Measurements from ENCODE around the gene YEATS2. TPM values are rescaled to one million over a fixed set of nuclear protein-coding genes. Genes with fewer than 3 reads are reported as not detected.

YEATS2 gene
- polyA plus RNA-seq, 1 of the 3 experiments (the other 2 are of a cell fraction) = 19.9 TPM

DNA sequence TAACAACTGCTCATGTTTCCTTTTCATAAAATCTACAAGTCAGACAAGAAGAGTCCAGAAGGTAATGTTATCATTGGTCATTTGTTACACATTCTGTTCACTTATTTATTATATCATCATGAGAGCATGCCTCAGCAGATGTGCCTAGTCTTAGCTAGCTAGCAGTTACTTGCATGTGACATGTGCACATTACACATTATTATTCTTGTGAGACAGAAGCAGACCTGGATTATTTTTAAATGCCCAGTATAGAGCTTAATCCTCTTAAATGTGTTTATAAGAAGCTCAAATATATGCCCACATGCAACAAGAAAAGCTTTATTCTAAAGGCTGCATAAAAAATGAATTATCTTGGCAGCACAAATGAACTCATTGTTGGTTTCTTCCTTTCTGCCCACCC, 12.6 kb downstream of the YEATS2 start:
- 0 out of 4 replicates have a peak, but pooled peaks cover 0 to 6% of the 10 kb centered on the region in 2 experiments for H3K4me1 ChIP-seq (ENCODE audit: control insufficient read depth in 1 of 2, insufficient read depth in 2 of 2, low read depth in 1 of 2, low read length in 1 of 2)
- peaks cover 88% of the 10 kb centered on the region for H4K20me1 ChIP-seq (ENCODE audit: insufficient read depth)
- H3K9ac ChIP-seq = no peak overlapping the region
- H3K4me2 ChIP-seq = no peak overlapping the region
- TF ChIP-seq FOXM1 (IDR thresholded peaks at IDR 0.05; ENCODE audit: low read depth) = no peak
- TF ChIP-seq, protein P1, sequence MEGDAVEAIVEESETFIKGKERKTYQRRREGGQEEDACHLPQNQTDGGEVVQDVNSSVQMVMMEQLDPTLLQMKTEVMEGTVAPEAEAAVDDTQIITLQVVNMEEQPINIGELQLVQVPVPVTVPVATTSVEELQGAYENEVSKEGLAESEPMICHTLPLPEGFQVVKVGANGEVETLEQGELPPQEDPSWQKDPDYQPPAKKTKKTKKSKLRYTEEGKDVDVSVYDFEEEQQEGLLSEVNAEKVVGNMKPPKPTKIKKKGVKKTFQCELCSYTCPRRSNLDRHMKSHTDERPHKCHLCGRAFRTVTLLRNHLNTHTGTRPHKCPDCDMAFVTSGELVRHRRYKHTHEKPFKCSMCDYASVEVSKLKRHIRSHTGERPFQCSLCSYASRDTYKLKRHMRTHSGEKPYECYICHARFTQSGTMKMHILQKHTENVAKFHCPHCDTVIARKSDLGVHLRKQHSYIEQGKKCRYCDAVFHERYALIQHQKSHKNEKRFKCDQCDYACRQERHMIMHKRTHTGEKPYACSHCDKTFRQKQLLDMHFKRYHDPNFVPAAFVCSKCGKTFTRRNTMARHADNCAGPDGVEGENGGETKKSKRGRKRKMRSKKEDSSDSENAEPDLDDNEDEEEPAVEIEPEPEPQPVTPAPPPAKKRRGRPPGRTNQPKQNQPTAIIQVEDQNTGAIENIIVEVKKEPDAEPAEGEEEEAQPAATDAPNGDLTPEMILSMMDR (IDR thresholded peaks at IDR 0.05) = no peak
- no peak for TF ChIP-seq POLR2AphosphoS5 (IDR thresholded peaks at IDR 0.05; ENCODE audit: low read depth, low read length)
- TF ChIP-seq TCF12 (IDR thresholded peaks at IDR 0.05) = no peak
- TF ChIP-seq, protein P2, sequence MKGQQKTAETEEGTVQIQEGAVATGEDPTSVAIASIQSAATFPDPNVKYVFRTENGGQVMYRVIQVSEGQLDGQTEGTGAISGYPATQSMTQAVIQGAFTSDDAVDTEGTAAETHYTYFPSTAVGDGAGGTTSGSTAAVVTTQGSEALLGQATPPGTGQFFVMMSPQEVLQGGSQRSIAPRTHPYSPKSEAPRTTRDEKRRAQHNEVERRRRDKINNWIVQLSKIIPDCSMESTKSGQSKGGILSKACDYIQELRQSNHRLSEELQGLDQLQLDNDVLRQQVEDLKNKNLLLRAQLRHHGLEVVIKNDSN (IDR thresholded peaks at IDR 0.05; ENCODE audit: borderline replicate concordance, low read depth) = no peak
- no peak for TF ChIP-seq RFX5 (IDR thresholded peaks at IDR 0.05; ENCODE audit: low read length)
- TF ChIP-seq ELF1 (IDR thresholded peaks at IDR 0.05) = no peak
- TF ChIP-seq NRF1 (IDR thresholded peaks at IDR 0.05; ENCODE audit: low read depth, low read length) = no peak
- TF ChIP-seq RCOR1 (IDR thresholded peaks at IDR 0.05; ENCODE audit: low read length) = no peak
- TF ChIP-seq, protein P3, sequence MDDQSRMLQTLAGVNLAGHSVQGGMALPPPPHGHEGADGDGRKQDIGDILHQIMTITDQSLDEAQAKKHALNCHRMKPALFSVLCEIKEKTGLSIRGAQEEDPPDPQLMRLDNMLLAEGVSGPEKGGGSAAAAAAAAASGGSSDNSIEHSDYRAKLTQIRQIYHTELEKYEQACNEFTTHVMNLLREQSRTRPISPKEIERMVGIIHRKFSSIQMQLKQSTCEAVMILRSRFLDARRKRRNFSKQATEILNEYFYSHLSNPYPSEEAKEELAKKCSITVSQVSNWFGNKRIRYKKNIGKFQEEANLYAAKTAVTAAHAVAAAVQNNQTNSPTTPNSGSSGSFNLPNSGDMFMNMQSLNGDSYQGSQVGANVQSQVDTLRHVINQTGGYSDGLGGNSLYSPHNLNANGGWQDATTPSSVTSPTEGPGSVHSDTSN (IDR thresholded peaks at IDR 0.05) = no peak
- ChIA-PET POLR2A (interaction anchor here (2.8 kb wide), 1 partner anchor 12 kb away, joined by 7 read pairs; the partner anchor contains the start of gene YEATS2), CTCF (interaction anchor here (1.0 kb wide), 2 partner anchors 13 to 196 kb away, joined by 3 to 4 read pairs; partner anchors contain the start of gene YEATS2)
- H3F3A ChIP-seq (replicated peaks; ENCODE audit: insufficient read depth) = peaks cover 3% of the 10 kb centered on the region
- no peaks in the 10 kb centered on the region for H3K9me2 ChIP-seq
- H3K79me2 ChIP-seq (ENCODE audit: insufficient read depth) = peaks cover 100% of the 10 kb centered on the region
- DNase-seq = no peak
- peaks cover 3 to 13% of the 10 kb centered on the region in 2 experiments for H3K36me3 ChIP-seq (replicated peaks in 1 of 2; ENCODE audit: control insufficient read depth in 1 of 2, insufficient read depth in 2 of 2, low read length in 1 of 2)
- H3K4me3 ChIP-seq (ENCODE audit: low read depth in 2 of 2, low read length in 1 of 2) = no peak overlapping the region
- H3K27me3 ChIP-seq (ENCODE audit: insufficient read depth) = no peaks in the 10 kb centered on the region
- no peaks in the 10 kb centered on the region for H3K9me3 ChIP-seq
- no peak overlapping the region for H2AFZ ChIP-seq (ENCODE audit: low read depth)
- no peak overlapping the region for H3K27ac ChIP-seq (ENCODE audit: low read depth in 2 of 2, low read length in 1 of 2)

DNA sequence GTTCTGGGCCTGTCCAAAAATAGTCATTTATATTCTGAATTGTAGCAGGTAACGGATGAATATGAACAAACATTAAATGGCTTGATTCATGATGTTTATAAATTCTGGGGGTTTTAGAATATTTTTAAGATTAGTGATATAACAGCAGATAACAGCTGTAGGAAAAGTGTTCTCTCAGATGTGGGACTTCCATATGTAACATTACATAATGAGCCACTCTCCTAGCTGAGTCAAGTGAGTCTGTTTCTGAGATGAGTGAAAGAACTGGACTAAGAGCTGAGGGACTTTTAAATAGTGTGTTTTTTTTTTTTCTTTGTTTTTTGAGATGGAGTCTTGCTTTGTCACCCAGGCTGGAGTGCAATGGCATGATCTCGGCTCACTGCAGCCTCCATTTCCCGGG, 13.9 kb downstream of the YEATS2 start:
- 94% methylated on average over 3 of the region's 3 CpGs for WGBS (ENCODE audit: low lambda C conversion rate)
- H3F3A ChIP-seq (replicated peaks; ENCODE audit: insufficient read depth) = peaks cover 3% of the 10 kb centered on the region
- no peak for TF ChIP-seq TEAD4 (IDR thresholded peaks at IDR 0.05; ENCODE audit: borderline replicate concordance, insufficient read depth)
- no peak for TF ChIP-seq FOSL2 (IDR thresholded peaks at IDR 0.05; ENCODE audit: borderline replicate concordance, low read depth)
- no peak for TF ChIP-seq TCF12 (IDR thresholded peaks at IDR 0.05)
- TF ChIP-seq, protein P4, sequence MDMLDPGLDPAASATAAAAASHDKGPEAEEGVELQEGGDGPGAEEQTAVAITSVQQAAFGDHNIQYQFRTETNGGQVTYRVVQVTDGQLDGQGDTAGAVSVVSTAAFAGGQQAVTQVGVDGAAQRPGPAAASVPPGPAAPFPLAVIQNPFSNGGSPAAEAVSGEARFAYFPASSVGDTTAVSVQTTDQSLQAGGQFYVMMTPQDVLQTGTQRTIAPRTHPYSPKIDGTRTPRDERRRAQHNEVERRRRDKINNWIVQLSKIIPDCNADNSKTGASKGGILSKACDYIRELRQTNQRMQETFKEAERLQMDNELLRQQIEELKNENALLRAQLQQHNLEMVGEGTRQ (IDR thresholded peaks at IDR 0.05; ENCODE audit: borderline replicate concordance, low read depth, low read length) = no peak
- no peak for TF ChIP-seq MEF2A (IDR thresholded peaks at IDR 0.05; ENCODE audit: borderline replicate concordance, low read depth)
- TF ChIP-seq CHD2 (IDR thresholded peaks at IDR 0.05; ENCODE audit: low read length, partially characterized antibody) = no peak
- TF ChIP-seq, protein P1 (IDR thresholded peaks at IDR 0.05) = no peak
- TF ChIP-seq, protein P2 (IDR thresholded peaks at IDR 0.05; ENCODE audit: borderline replicate concordance, low read depth) = no peak
- H3K9me2 ChIP-seq = no peaks in the 10 kb centered on the region
- DNase-seq = no peak
- no peaks in the 10 kb centered on the region for H3K27me3 ChIP-seq (ENCODE audit: insufficient read depth)
- H3K27ac ChIP-seq (ENCODE audit: low read depth in 2 of 2, low read length in 1 of 2) = no peak overlapping the region
- H3K4me3 ChIP-seq (ENCODE audit: low read depth in 2 of 2, low read length in 1 of 2) = no peak overlapping the region
- no peak overlapping the region for H3K9ac ChIP-seq
- no peak overlapping the region for H2AFZ ChIP-seq (ENCODE audit: low read depth)
- H4K20me1 ChIP-seq (ENCODE audit: insufficient read depth) = peaks cover 75% of the 10 kb centered on the region
- ChIA-PET CTCF (no interaction called here), POLR2A (interaction anchor here (2.8 kb wide), 1 partner anchor 14 kb away, joined by 7 read pairs; the partner anchor contains the start of gene YEATS2)
- no peak overlapping the region for H3K4me2 ChIP-seq
- no peaks in the 10 kb centered on the region for H3K9me3 ChIP-seq
- H3K79me2 ChIP-seq (ENCODE audit: insufficient read depth) = peaks cover 93% of the 10 kb centered on the region
- 0 out of 4 replicates have a peak, but pooled peaks cover 0 to 6% of the 10 kb centered on the region in 2 experiments for H3K4me1 ChIP-seq (ENCODE audit: control insufficient read depth in 1 of 2, insufficient read depth in 2 of 2, low read depth in 1 of 2, low read length in 1 of 2)
- peaks cover 12 to 23% of the 10 kb centered on the region in 2 experiments for H3K36me3 ChIP-seq (replicated peaks in 1 of 2; ENCODE audit: control insufficient read depth in 1 of 2, insufficient read depth in 2 of 2, low read length in 1 of 2)

All from SK-N-SH (cell line).